Ishikawa (cell line): Measurements from ENCODE around the gene NAV2.

Experiments used
- CEBPB ChIP-seq: IDR thresholded peaks from 2 replicates; pipeline ENCODE4 v1.6.1; 2012
- CREB1 ChIP-seq: IDR thresholded peaks from 2 replicates; pipeline ENCODE4 v1.6.1; 2012; ENCODE audit warnings: low read depth
- EGR1 ChIP-seq: IDR thresholded peaks from 2 replicates; pipeline ENCODE4 v1.6.1; 2012
- EP300 ChIP-seq: IDR thresholded peaks from 2 replicates; pipeline ENCODE4 v1.6.1; 2012; ENCODE audit warnings: borderline replicate concordance
- FOXM1 ChIP-seq: IDR thresholded peaks from 2 replicates; pipeline ENCODE4 v1.6.1; 2012; ENCODE audit warnings: low read depth, borderline replicate concordance
- NFIC ChIP-seq: IDR thresholded peaks from 2 replicates; pipeline ENCODE4 v1.6.1; 2012
- RAD21 ChIP-seq: IDR thresholded peaks from 2 replicates; pipeline ENCODE4 v1.6.1; 2012; ENCODE audit warnings: low read depth
- TAF1 ChIP-seq: IDR thresholded peaks from 2 replicates; pipeline ENCODE4 v1.6.1; 2012; ENCODE audit warnings: low read depth, mild to moderate bottlenecking
- TCF12 ChIP-seq: IDR thresholded peaks from 2 replicates; pipeline ENCODE4 v1.6.1; 2012; ENCODE audit warnings: low read depth
- TEAD4 ChIP-seq: IDR thresholded peaks from 2 replicates; pipeline ENCODE4 v1.6.1; 2012
- USF1 ChIP-seq: IDR thresholded peaks from 2 replicates; pipeline ENCODE4 v1.6.1; 2012
- YY1 ChIP-seq: IDR thresholded peaks from 2 replicates; pipeline ENCODE4 v1.6.1; 2012; ENCODE audit warnings: low read depth
- ZBTB7A ChIP-seq: IDR thresholded peaks from 2 replicates; pipeline ENCODE4 v1.6.1; 2012; ENCODE audit warnings: low read depth
- TF ChIP-seq, protein P1 (sequence below): IDR thresholded peaks from 2 replicates; pipeline ENCODE4 v1.6.1; 2012
- TF ChIP-seq, protein P2 (sequence below): IDR thresholded peaks from 2 replicates; pipeline ENCODE4 v1.6.1; 2012; ENCODE audit warnings: low read depth, mild to moderate bottlenecking

Gene NAV2

GRCh38 chr11:20066783-20067156 is 354.1 kb downstream of the NAV2 start:
- TF ChIP-seq RAD21 (no peak), CEBPB (no peak), CREB1 (no peak), EGR1 (no peak), YY1 (no peak), NFIC (no peak), USF1 (no peak), FOXM1 (no peak), ZBTB7A (no peak), TAF1 (no peak), TCF12 (no peak), TEAD4 (no peak), EP300 (no peak)
- TF ChIP-seq, protein P1, sequence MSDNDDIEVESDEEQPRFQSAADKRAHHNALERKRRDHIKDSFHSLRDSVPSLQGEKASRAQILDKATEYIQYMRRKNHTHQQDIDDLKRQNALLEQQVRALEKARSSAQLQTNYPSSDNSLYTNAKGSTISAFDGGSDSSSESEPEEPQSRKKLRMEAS: no peak
- TF ChIP-seq, protein P2, sequence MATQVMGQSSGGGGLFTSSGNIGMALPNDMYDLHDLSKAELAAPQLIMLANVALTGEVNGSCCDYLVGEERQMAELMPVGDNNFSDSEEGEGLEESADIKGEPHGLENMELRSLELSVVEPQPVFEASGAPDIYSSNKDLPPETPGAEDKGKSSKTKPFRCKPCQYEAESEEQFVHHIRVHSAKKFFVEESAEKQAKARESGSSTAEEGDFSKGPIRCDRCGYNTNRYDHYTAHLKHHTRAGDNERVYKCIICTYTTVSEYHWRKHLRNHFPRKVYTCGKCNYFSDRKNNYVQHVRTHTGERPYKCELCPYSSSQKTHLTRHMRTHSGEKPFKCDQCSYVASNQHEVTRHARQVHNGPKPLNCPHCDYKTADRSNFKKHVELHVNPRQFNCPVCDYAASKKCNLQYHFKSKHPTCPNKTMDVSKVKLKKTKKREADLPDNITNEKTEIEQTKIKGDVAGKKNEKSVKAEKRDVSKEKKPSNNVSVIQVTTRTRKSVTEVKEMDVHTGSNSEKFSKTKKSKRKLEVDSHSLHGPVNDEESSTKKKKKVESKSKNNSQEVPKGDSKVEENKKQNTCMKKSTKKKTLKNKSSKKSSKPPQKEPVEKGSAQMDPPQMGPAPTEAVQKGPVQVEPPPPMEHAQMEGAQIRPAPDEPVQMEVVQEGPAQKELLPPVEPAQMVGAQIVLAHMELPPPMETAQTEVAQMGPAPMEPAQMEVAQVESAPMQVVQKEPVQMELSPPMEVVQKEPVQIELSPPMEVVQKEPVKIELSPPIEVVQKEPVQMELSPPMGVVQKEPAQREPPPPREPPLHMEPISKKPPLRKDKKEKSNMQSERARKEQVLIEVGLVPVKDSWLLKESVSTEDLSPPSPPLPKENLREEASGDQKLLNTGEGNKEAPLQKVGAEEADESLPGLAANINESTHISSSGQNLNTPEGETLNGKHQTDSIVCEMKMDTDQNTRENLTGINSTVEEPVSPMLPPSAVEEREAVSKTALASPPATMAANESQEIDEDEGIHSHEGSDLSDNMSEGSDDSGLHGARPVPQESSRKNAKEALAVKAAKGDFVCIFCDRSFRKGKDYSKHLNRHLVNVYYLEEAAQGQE: no peak

DNA sequence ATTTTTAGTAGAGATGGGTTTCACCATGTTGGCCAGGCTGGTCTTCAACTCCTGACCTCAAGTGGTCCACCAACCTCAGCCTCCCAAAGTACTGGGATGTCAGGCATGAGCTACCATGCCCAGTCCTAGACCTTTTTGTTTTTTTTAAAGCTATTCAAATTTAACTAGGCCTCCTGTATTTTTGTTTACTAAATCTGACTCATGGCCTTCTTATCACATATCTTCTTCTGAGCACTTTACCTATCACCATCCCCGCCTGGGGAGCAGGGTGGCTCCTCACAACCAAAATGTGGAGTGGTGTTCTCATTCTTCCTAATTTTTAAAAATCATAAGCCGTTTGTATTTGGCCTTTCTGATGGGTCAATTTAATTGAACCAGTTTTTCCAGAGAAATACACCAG is 355.0 kb downstream of the NAV2 start:
- TF ChIP-seq CREB1 (no peak), CEBPB (no peak), NFIC (no peak), EGR1 (no peak), TAF1 (no peak), ZBTB7A (no peak), EP300 (no peak), RAD21 (no peak), TCF12 (no peak), YY1 (no peak), TEAD4 (no peak), FOXM1 (no peak), USF1 (no peak)
- TF ChIP-seq, protein P2: no peak
- TF ChIP-seq, protein P1: no peak

GRCh38 chr11:20068691-20069090 is 356.1 kb downstream of the NAV2 start:
- TF ChIP-seq USF1 (no peak), FOXM1 (no peak), TEAD4 (no peak), EP300 (no peak), ZBTB7A (no peak), TCF12 (no peak), EGR1 (no peak), TAF1 (no peak), RAD21 (no peak), CREB1 (no peak), CEBPB (no peak)
- TF ChIP-seq, protein P2: no peak

DNA sequence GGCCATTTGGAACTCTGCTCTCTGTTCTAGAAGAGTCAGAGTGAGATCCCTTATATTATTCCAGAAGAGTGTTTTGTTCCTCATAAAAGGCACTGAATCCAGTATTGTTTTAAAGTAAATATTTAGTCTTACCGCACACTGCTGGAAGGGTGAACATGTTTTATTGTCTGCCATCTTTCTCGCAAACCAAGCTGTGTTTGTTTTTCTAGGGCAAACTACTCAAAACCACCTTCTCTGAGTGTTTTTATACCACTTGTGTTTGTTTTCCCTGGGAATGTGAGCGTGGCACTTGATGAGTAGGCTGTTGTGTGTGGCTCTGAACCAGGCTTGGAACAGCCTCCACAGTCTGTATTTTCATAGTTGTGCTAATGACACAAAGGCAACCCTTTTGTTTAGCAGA is 357.8 kb downstream of the NAV2 start:
- TF ChIP-seq YY1 (no peak), NFIC (no peak), USF1 (no peak), CREB1 (no peak), EP300 (no peak), ZBTB7A (no peak), TCF12 (no peak), FOXM1 (no peak), RAD21 (no peak), EGR1 (no peak), CEBPB (no peak), TAF1 (no peak), TEAD4 (no peak)
- TF ChIP-seq, protein P1: no peak
- TF ChIP-seq, protein P2: no peak
